ENCODE data around the gene KIAA0825.

DNA sequence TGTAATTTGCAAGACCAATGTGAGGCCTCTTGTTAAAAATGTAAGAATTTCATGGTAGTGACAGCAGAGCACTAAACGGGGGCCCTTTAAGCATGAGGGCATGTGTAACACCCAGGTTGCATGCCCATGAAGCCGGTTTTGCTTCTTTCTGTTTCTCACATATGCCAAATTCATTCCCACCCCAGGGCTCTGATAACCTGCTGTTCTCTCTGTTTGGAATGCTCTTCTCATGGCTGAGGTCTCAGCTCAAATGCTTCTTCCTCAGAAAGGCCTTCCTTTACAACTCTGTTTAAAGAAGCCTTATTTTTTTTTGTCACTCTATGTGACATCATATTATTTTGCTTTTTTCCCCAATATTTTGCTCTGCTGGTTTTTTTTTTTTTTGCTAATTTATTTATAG, 369.0 kb downstream of the KIAA0825 start:
- TF ChIP-seq, protein P1, sequence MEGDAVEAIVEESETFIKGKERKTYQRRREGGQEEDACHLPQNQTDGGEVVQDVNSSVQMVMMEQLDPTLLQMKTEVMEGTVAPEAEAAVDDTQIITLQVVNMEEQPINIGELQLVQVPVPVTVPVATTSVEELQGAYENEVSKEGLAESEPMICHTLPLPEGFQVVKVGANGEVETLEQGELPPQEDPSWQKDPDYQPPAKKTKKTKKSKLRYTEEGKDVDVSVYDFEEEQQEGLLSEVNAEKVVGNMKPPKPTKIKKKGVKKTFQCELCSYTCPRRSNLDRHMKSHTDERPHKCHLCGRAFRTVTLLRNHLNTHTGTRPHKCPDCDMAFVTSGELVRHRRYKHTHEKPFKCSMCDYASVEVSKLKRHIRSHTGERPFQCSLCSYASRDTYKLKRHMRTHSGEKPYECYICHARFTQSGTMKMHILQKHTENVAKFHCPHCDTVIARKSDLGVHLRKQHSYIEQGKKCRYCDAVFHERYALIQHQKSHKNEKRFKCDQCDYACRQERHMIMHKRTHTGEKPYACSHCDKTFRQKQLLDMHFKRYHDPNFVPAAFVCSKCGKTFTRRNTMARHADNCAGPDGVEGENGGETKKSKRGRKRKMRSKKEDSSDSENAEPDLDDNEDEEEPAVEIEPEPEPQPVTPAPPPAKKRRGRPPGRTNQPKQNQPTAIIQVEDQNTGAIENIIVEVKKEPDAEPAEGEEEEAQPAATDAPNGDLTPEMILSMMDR (IDR thresholded peaks at IDR 0.05; ENCODE audit: low read depth, low read length, poor library complexity, severe bottlenecking): no peak
- no peak for TF ChIP-seq EZH2phosphoT487 (IDR thresholded peaks at IDR 0.05; ENCODE audit: borderline replicate concordance, low read length)
